Testis (tissue), 2 donors: Measurements from ENCODE around the gene SLC9C1.

Experiments used
- POLR2A ChIP-seq: fragments of 450-650 bp; IDR thresholded peaks from one replicate; pipeline ENCODE4 v1.6.1; 2017; ENCODE audit warnings: antibody characterized with exemption, mild to moderate bottlenecking, moderate library complexity
- TF ChIP-seq, protein P1 (sequence below), 3 experiments: fragments of 450-650 bp in 2 of 3; fragments of 200-600 bp in 1 of 3; sonication (generic) in 1 of 3; IDR thresholded peaks; one replicate each; pipeline ENCODE4 v1.5.1; 2016 to 2019; ENCODE audit warnings: antibody characterized with exemption in 3 of 3, mild to moderate bottlenecking in 2 of 3, moderate library complexity in 1 of 3

DNA sequence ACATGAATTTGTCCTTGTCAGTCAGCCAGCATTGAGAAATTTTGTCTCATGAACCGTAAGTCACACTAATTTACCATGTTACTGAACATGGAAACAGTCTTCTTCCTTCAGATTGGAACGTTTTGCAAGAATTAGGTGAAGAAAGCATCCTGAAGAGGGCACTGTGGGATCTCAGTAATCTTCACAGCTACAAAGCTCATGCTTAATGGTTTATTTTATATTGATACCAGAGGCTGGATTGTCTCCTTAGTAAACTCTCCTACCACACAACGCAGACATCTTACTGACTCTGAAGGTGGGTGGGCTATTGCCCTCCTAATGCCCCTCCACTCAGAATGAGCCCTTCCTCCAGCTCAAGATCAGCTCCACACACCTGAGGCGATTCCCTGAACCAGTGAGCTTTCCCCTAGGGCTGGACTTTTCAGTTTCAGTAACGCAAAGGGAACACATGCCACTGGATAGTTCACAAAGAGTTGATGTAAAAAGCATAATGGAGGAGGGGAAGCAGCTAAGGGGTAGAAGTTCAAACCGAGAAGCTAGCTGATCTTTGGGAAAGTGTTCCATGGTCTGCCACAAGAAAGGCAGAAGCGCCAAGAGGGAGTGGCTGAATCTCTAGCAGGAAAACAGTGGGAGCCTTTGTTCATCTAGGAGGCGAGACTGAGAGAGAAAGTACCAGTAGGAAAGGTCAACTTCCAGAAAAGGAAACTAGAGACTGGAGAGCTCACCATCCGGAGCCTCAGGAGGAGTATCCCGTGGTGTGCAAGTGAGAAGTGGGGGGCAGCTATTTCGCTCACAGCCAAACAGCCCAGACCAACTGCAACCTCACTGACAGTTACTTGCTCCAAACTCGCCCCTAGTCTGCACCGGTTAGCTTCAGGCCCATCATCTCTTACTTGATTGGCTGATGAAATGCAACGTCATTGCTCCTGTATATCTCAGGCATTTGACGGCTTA, at the start of gene SLC9C1:
- TF ChIP-seq, protein P1, sequence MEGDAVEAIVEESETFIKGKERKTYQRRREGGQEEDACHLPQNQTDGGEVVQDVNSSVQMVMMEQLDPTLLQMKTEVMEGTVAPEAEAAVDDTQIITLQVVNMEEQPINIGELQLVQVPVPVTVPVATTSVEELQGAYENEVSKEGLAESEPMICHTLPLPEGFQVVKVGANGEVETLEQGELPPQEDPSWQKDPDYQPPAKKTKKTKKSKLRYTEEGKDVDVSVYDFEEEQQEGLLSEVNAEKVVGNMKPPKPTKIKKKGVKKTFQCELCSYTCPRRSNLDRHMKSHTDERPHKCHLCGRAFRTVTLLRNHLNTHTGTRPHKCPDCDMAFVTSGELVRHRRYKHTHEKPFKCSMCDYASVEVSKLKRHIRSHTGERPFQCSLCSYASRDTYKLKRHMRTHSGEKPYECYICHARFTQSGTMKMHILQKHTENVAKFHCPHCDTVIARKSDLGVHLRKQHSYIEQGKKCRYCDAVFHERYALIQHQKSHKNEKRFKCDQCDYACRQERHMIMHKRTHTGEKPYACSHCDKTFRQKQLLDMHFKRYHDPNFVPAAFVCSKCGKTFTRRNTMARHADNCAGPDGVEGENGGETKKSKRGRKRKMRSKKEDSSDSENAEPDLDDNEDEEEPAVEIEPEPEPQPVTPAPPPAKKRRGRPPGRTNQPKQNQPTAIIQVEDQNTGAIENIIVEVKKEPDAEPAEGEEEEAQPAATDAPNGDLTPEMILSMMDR (IDR thresholded peaks at IDR 0.05), result peak; percentile 45 to 67 (median 51)
- no peak for TF ChIP-seq POLR2A
